Right ventricle myocardium superior (tissue), 1 donor: ENCODE data around the gene OR4K2. TPM values are rescaled to one million over a fixed set of nuclear protein-coding genes. Genes with fewer than 3 reads are reported as not detected.

ENCODE experiments used
- ATAC-seq: fragments of 200-7000 bp; cut with Tn5 transposase; one replicate; pipeline ENCODE4 v1.9.1; 2020; ENCODE audit warnings: mild to moderate bottlenecking; ENCODE audit not compliant: poor library complexity
- DNase-seq: peaks from one replicate; pipeline ENCODE4 v3.0.0-alpha.2; 2020
- intact Hi-C: fragments of 100-400 bp; cut with DNase I; formaldehyde crosslinking; loops from one replicate; pipeline ENCODE4 v1.11.2; 2022
- total RNA-seq: library from RNA; stranded (reverse); fragmentation: NEBNext Ultra II Directional; extraction: Animal tissue kit (Norgen Biotek cat#: 25700); gene quantifications from one replicate; pipeline ENCODE4 v1.2.1, GENCODE V29; 2021
- donor health status: DM: no; HTN: yes; CAD: no; lungs with severe emphysema.

OR4K2 gene
- total RNA-seq, 1 donor from 2014 or later, result not detected

GRCh38 chr14:19930617-19931016 is 55.7 kb downstream of the OR4K2 start, which contains the start of gene OR4K1:
Gene OR4K1 (plus strand): TSS chr14:19930917. CDS start chr14:19935667, 4,750 bp downstream.
- ATAC-seq, result no peak
- intact Hi-C loops, result no loop called here
- DNase-seq, result no peak

Other genes with a start within 250 kb of the OR4K2 start
- not detected for gene OR11H2, start 161.3 kb upstream of the OR4K2 start, total RNA-seq
- gene OR4Q3, start 131.6 kb upstream of the OR4K2 start, total RNA-seq, result not detected
- not detected for gene OR4M1, start 101.6 kb upstream of the OR4K2 start, total RNA-seq
- not detected for gene OR4N2, start 71.4 kb upstream of the OR4K2 start, total RNA-seq
- gene OR4K5, start 45.5 kb downstream of the OR4K2 start, total RNA-seq, result not detected
- gene OR4K1, start 55.8 kb downstream of the OR4K2 start, total RNA-seq, result not detected
- gene OR4K15, start 100.4 kb downstream of the OR4K2 start, total RNA-seq, result not detected
- not detected for gene OR4Q2, start 127.0 kb downstream of the OR4K2 start, total RNA-seq
- gene OR4K14, start 144.2 kb downstream of the OR4K2 start, total RNA-seq, result not detected
- not detected for gene OR4K13, start 160.9 kb downstream of the OR4K2 start, total RNA-seq
- gene OR4L1, start 184.9 kb downstream of the OR4K2 start, total RNA-seq, result not detected
- not detected for gene OR4K17, start 235.6 kb downstream of the OR4K2 start, total RNA-seq